ENCODE data around the gene CCL14.

The CCL14 gene

DNA sequence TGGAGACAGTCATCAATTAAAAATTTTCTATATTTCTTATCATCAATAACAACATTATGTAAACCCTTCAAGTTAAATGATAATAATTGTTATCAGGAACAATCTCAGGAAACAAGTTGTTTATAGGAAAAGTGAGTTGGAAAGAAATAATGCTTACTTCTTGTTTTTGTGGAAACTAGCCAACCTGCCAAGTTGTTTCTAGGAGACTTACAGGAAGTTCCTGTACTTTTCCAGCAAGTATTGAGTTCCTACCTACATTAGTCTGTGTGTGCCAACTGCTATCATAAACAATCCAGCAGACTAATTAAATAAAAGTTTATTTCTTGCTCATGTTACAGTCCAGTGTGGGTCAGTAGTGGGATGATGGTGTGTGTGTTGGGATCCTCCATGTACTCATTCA is 1.6 kb upstream of the CCL14 start:
- Histone ChIP-seq H3K9me3 (no peaks in the 10 kb centered on the region), H3K27ac (no peak overlapping the region), H3K4me3 (ENCODE audit: low read depth in 1 of 2, low read length in 1 of 2) (no peak overlapping the region), H3K27me3 (no peaks in the 10 kb centered on the region), H3K36me3 (no peaks in the 10 kb centered on the region), H3K4me1 (ENCODE audit: control insufficient read depth in 1 of 2, insufficient read depth in 1 of 2, low read depth in 1 of 2, low read length in 1 of 2) (no peaks in the 10 kb centered on the region)
- TF ChIP-seq, protein P1, sequence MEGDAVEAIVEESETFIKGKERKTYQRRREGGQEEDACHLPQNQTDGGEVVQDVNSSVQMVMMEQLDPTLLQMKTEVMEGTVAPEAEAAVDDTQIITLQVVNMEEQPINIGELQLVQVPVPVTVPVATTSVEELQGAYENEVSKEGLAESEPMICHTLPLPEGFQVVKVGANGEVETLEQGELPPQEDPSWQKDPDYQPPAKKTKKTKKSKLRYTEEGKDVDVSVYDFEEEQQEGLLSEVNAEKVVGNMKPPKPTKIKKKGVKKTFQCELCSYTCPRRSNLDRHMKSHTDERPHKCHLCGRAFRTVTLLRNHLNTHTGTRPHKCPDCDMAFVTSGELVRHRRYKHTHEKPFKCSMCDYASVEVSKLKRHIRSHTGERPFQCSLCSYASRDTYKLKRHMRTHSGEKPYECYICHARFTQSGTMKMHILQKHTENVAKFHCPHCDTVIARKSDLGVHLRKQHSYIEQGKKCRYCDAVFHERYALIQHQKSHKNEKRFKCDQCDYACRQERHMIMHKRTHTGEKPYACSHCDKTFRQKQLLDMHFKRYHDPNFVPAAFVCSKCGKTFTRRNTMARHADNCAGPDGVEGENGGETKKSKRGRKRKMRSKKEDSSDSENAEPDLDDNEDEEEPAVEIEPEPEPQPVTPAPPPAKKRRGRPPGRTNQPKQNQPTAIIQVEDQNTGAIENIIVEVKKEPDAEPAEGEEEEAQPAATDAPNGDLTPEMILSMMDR (IDR thresholded peaks at IDR 0.05) = no peak

DNA sequence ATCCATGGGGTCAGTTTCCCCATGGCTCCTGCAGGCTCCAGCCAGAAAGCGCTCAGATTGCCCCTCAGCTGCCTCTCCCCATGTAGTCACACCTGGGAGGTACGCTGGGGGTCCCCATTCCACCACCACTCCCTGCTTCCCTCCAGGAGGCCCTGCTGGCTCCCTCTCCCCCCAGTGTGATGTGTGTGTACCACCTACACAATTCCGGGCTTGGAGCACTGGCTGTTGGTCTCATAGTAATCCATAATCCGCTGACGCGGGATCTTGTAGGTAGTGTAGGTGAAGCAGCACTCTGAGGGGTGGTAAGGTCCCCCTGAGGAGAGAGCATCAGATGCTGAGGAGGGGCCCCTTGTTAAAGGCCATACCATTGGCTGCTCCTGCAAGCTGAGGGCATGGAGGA is 2.4 kb downstream of the CCL14 start:
- Histone ChIP-seq H3K4me1 (ENCODE audit: control insufficient read depth in 1 of 2, insufficient read depth in 1 of 2, low read depth in 1 of 2, low read length in 1 of 2) (no peaks in the 10 kb centered on the region), H3K36me3 (no peaks in the 10 kb centered on the region), H3K27ac (no peak overlapping the region), H3K9me3 (no peaks in the 10 kb centered on the region), H3K27me3 (no peaks in the 10 kb centered on the region), H3K4me3 (ENCODE audit: low read depth in 1 of 2, low read length in 1 of 2) (no peak overlapping the region)
- TF ChIP-seq, protein P1 (IDR thresholded peaks at IDR 0.05) = no peak

DNA sequence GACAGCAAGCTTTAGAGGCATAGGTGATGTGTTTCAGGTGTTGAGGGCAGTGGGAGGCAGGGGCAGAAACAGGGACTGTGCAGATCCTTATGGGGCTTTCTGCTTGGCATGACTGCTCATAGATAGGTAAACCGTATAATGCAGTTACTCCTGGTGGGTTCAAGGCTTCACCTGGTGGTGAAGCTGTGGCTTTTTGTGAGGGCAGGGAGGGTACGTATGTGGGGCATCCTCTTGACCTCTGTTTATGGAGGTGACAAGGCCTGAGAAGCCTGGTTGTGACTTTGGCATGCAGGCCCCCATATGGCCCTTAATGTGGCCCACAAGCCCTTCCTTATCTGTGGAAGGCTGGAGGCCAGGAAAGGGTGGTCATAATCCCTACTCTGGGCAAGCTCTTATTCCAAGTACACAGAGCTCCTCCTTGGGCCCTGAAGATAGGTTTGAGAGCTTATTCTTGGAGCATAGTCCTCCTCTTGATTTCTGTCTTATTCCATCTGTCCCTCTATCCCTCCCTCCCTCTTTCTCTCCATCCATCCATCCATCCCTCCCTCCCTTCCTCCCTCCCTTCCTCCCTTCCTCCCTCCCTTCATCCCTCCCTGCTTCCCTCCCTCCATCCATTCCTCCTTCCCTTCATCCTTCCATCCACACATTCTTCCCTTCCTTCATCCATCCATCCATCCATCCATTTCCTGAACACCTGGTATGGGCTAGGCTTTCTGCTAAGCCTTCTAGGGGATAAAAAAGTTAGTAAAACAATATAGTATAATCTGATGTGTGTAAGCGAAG is 3.9 kb downstream of the CCL14 start:
- H3K27me3 ChIP-seq = no peaks in the 10 kb centered on the region
- H3K27ac ChIP-seq = no peak overlapping the region
- no peaks in the 10 kb centered on the region for H3K9me3 ChIP-seq
- no peaks in the 10 kb centered on the region for H3K36me3 ChIP-seq
- TF ChIP-seq, protein P1 (IDR thresholded peaks at IDR 0.05) = no peak
- H3K4me3 ChIP-seq (ENCODE audit: low read depth in 1 of 2, low read length in 1 of 2) = no peak overlapping the region
- H3K4me1 ChIP-seq (ENCODE audit: control insufficient read depth in 1 of 2, insufficient read depth in 1 of 2, low read depth in 1 of 2, low read length in 1 of 2) = no peaks in the 10 kb centered on the region

DNA sequence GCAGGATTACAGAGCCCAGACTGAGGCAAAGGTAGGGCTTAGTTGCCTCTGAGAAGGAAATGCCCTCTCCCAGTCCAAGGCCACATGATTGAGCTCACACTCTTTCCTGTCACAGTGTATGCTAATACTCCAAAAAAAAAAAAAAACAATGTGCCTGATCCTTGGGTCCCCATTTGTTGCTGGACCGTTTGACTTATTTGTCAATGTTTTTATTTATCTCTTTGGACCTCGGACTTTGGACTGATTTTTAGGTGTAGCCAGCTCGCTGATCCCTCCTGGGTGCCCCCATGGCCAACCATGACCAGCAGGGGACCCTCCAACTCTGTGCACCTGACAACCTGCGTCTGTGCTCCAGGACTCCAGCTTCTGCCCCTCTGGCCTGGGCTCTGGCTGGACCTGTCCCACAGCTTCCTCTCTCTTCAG is 4.6 kb downstream of the CCL14 start:
- TF ChIP-seq, protein P1 (IDR thresholded peaks at IDR 0.05) = no peak
- no peaks in the 10 kb centered on the region for H3K27me3 ChIP-seq
- H3K4me3 ChIP-seq (ENCODE audit: low read depth in 1 of 2, low read length in 1 of 2) = no peak overlapping the region
- H3K27ac ChIP-seq = no peak overlapping the region
- no peaks in the 10 kb centered on the region for H3K4me1 ChIP-seq (ENCODE audit: control insufficient read depth in 1 of 2, insufficient read depth in 1 of 2, low read depth in 1 of 2, low read length in 1 of 2)
- H3K9me3 ChIP-seq = no peaks in the 10 kb centered on the region
- no peaks in the 10 kb centered on the region for H3K36me3 ChIP-seq

DNA sequence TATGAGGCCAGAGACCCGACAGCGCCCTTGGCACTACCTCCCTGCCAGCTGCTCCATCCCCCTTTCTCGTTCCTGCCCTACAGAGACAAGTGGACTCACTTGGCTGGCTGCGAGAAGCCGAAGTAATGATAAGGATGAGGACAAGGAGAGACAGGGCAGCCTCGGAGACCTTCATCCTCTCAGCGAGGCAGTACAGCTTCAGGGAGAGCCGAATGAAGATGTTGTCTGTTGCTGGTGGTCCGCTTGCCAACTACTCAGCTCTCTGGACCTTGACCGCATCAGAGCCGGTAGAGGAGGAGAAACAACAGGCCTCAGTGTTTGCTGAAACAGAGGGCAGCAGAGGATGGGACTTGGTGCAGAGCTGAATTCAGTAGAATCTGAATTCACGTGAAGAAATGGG is 5.3 kb downstream of the CCL14 start, which contains the start of gene CCL16:
Gene CCL16, minus strand, starts transcription at position 252 of the 400 bp plus-strand sequence. Its CDS starts 77 bp downstream, at position 175.
- no peaks in the 10 kb centered on the region for H3K27me3 ChIP-seq
- H3K27ac ChIP-seq = no peak within 1 kb of the TSS
- H3K36me3 ChIP-seq = no peaks in the 10 kb centered on the region
- TF ChIP-seq, protein P1 (IDR thresholded peaks at IDR 0.05) = no peak
- no peaks in the 10 kb centered on the region for H3K9me3 ChIP-seq
- H3K4me3 ChIP-seq (ENCODE audit: low read depth in 1 of 2, low read length in 1 of 2) = no peak within 1 kb of the TSS
- H3K4me1 ChIP-seq (ENCODE audit: control insufficient read depth in 1 of 2, insufficient read depth in 1 of 2, low read depth in 1 of 2, low read length in 1 of 2) = no peaks in the 10 kb centered on the region
